PC-9 (cell line): ENCODE data around the gene UGGT1.

Experiments used
- EZH2 ChIP-seq: fragments of 200-600 bp; sonication (generic); IDR thresholded peaks from 2 replicates; pipeline ENCODE4 v1.8.0; 2017; ENCODE audit warnings: antibody characterized with exemption, low read depth
- TF ChIP-seq, protein P1 (sequence below): fragments of 200-600 bp; sonication (generic); conservative IDR thresholded peaks from 2 replicates; pipeline ENCODE4 v1.6.1; 2017; ENCODE audit warnings: mixed run types, antibody characterized with exemption, mild to moderate bottlenecking, moderate library complexity

DNA sequence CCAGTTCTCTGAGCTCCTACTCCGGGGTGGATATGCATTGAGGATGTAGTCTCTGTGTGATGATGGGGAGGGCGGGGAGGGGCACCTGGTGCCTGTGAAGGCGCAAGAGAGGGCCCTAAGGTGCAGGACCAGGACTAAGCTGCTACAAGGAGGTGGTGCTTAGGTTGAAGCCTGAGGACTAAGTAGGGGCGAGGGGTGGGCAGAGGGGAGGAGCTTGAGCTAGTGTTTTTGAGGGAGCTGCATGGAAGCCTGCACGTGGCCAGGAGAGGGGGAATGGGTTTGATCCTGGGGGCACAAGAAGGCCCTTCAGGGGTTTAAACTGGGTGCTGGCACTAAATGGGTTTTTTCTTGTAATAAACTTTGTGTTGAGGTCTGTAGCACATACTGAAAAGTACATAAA, 105.0 kb downstream of the UGGT1 start:
- TF ChIP-seq, protein P1, sequence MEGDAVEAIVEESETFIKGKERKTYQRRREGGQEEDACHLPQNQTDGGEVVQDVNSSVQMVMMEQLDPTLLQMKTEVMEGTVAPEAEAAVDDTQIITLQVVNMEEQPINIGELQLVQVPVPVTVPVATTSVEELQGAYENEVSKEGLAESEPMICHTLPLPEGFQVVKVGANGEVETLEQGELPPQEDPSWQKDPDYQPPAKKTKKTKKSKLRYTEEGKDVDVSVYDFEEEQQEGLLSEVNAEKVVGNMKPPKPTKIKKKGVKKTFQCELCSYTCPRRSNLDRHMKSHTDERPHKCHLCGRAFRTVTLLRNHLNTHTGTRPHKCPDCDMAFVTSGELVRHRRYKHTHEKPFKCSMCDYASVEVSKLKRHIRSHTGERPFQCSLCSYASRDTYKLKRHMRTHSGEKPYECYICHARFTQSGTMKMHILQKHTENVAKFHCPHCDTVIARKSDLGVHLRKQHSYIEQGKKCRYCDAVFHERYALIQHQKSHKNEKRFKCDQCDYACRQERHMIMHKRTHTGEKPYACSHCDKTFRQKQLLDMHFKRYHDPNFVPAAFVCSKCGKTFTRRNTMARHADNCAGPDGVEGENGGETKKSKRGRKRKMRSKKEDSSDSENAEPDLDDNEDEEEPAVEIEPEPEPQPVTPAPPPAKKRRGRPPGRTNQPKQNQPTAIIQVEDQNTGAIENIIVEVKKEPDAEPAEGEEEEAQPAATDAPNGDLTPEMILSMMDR, result no peak
- TF ChIP-seq EZH2, result no peak
